CD4-positive, alpha-beta T cell (primary cell): ENCODE results near the gene ARID1B. TPM values are rescaled to one million over a fixed set of nuclear protein-coding genes. Genes with fewer than 3 reads are reported as not detected.

Experiments used
- ATAC-seq: fragments of 200-7000 bp; cut with Tn5 transposase; one replicate; pipeline ENCODE4 v1.10.0; 2022; ENCODE audit warnings: mild to moderate bottlenecking; ENCODE audit not compliant: poor library complexity
- CTCF ChIA-PET: fragments of 350-600 bp; sonication (Branson Sonifier 250); formaldehyde crosslinking; loops from one replicate; lab custom pipeline; 2021; ENCODE audit warnings: antibody characterized with exemption, inconsistent platforms; lab: Charles Lee
- POLR2A ChIA-PET: fragments of 350-600 bp; sonication (Branson Sonifier 250); formaldehyde crosslinking; loops from one replicate; lab custom pipeline; 2021; ENCODE audit warnings: antibody characterized with exemption, inconsistent platforms; lab: Charles Lee
- DNase-seq, 14 experiments: peaks; one replicate each; pipeline ENCODE4 v3.0.0-alpha.2; 2013 to 2020; ENCODE audit warnings: mixed read lengths in 2 of 14
- H3K27ac ChIP-seq, 2 donors: one replicate each; pipeline versions ENCODE4 v1.5.1 to v1.7.0; 2013; ENCODE audit warnings: low read length in 2 of 2, low read depth in 1 of 2, mild to moderate bottlenecking in 1 of 2
- H3K27me3 ChIP-seq, 2 experiments: 1 replicate in 1 of 2; 2 replicates in 1 of 2; pipeline versions ENCODE4 v1.6.1 to v1.7.0; 2013; ENCODE audit warnings: low read length in 2 of 2, control low read depth in 1 of 2, mild to moderate bottlenecking in 1 of 2, moderate library complexity in 1 of 2; ENCODE audit not compliant: insufficient read depth in 2 of 2, control insufficient read depth in 1 of 2
- H3K36me3 ChIP-seq: one replicate; pipeline ENCODE4 v1.6.1; 2013; ENCODE audit warnings: low read length, control low read depth; ENCODE audit not compliant: insufficient read depth
- H3K4me1 ChIP-seq: one replicate; pipeline ENCODE4 v1.6.1; 2013; ENCODE audit warnings: low read length, control low read depth; ENCODE audit not compliant: insufficient read depth
- H3K4me3 ChIP-seq: one replicate; pipeline ENCODE4 v1.5.1; 2013; ENCODE audit warnings: mild to moderate bottlenecking, low read length, moderate library complexity
- H3K9me3 ChIP-seq, 2 experiments: 1 replicate in 1 of 2; 2 replicates in 1 of 2; pipeline versions ENCODE4 v1.6.1 to v1.7.0; 2013; ENCODE audit warnings: low read length in 2 of 2, mild to moderate bottlenecking in 2 of 2, control low read depth in 1 of 2, moderate library complexity in 1 of 2; ENCODE audit not compliant: control insufficient read depth in 1 of 2, insufficient read depth in 1 of 2
- H3K27ac Mint-ChIP-seq: one replicate; pipeline ENCODE4 v1.8.0; 2020; ENCODE audit warnings: mixed read lengths
- H3K27me3 Mint-ChIP-seq: one replicate; pipeline ENCODE4 v1.8.0; 2021; ENCODE audit warnings: mixed read lengths
- H3K36me3 Mint-ChIP-seq: one replicate; pipeline ENCODE4 v1.8.0; 2021; ENCODE audit warnings: low read depth, mixed read lengths
- H3K4me1 Mint-ChIP-seq: one replicate; pipeline ENCODE4 v1.8.0; 2021; ENCODE audit warnings: low read depth, mixed read lengths
- H3K4me3 Mint-ChIP-seq: one replicate; pipeline ENCODE4 v1.8.0; 2020; ENCODE audit warnings: mild to moderate bottlenecking, mixed read lengths
- H3K9me3 Mint-ChIP-seq: one replicate; pipeline ENCODE4 v1.8.0; 2020; ENCODE audit warnings: mixed read lengths
- CTCF ChIP-seq: fragments of 200-600 bp; IDR thresholded peaks from one replicate; pipeline ENCODE4 v1.8.0; 2022; ENCODE audit warnings: antibody characterized with exemption, mild to moderate bottlenecking
- intact Hi-C, 2 experiments: fragments of 100-400 bp; cut with DNase I in 1 of 2; cut with micrococcal nuclease in 1 of 2; formaldehyde crosslinking; loops; one replicate each; pipeline versions ENCODE4 v1.15.1 to v1.9.0; 2023 to 2025; cut with DNase I, micrococcal nuclease
- total RNA-seq, 174 experiments: library from RNA in 2 of 174; stranded (reverse) in 2 of 174; gene quantifications; one replicate each; pipeline ENCODE4 v1.2.3 and lab custom pipeline; 2021 to 2026

The ARID1B gene
- total RNA-seq, 2 experiments from 2014 or later: 120 to 125 TPM

DNA sequence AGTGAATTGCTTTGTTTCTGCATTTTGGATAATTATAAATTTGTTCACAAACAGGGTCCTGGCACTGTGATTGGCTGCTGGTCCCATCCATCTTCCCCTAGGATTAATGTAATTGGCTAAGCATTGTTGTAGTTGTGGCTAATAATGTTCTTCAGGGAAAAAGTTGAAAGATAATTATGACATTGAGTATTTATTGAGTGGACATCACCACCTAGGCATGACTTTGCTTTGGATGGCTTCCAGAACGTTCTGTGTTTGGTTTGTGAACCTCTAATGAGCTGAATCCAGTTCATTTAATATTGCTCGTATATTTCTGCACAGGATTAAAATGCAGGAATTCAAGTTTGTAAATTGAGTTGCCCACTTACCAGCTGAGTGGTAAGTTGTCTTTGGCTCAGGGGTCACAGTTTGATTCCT lies 55.1 kb downstream of the ARID1B start:
- POLR2A ChIA-PET: no interaction called here

DNA sequence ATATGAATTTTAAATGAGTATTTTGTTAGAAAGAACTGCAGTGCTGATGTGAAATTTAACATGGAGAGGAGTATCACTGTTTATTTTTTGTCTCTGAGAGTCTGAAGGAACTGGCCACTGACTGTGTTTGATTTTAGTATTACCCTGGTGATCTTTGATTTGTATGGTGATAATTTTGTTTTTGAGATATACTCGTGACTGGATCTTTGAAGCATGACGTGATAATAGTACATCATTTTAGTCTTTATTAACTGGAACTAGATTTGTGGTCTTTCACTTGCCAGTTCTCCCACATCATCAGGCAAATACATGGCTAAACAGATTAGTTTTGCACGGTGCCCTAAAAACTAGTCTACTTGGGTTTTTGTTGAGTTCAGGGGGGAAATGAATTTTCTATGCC lies 55.5 kb downstream of the ARID1B start:
- no peak overlapping the region for H3K27ac Mint-ChIP-seq
- Histone ChIP-seq H3K9me3 (no peaks in the 10 kb centered on the region), H3K4me3 (no peak overlapping the region), H3K4me1 (peaks cover 11% of the 10 kb centered on the region), H3K36me3 (peaks cover 17% of the 10 kb centered on the region), H3K27ac (no peak overlapping the region), H3K27me3 (no peaks in the 10 kb centered on the region)
- DNase-seq (no peak), ATAC-seq (no peak)
- no peaks in the 10 kb centered on the region for H3K27me3 Mint-ChIP-seq
- H3K4me3 Mint-ChIP-seq: no peak overlapping the region
- CTCF ChIA-PET: no interaction called here
- peaks cover 74% of the 10 kb centered on the region for H3K4me1 Mint-ChIP-seq
- H3K9me3 Mint-ChIP-seq: no peaks in the 10 kb centered on the region
- intact Hi-C loops: no loop called here
- POLR2A ChIA-PET: no interaction called here
- peaks cover 53% of the 10 kb centered on the region for H3K36me3 Mint-ChIP-seq
- TF ChIP-seq CTCF: no peak

More for the DNA sequence above, 55.1 kb downstream of the ARID1B start:
- no peak for TF ChIP-seq CTCF
- Mint-ChIP-seq H3K27me3 (no peaks in the 10 kb centered on the region), H3K4me3 (no peak overlapping the region), H3K9me3 (no peaks in the 10 kb centered on the region), H3K36me3 (peaks cover 55% of the 10 kb centered on the region), H3K27ac (no peak overlapping the region), H3K4me1 (peaks cover 72% of the 10 kb centered on the region)
- H3K27ac ChIP-seq: no peak overlapping the region
- H3K4me3 ChIP-seq: no peak overlapping the region
- DNase-seq (no peak), ATAC-seq (no peak)
- H3K36me3 ChIP-seq: peaks cover 17% of the 10 kb centered on the region
- H3K4me1 ChIP-seq: peaks cover 14% of the 10 kb centered on the region
- CTCF ChIA-PET: no interaction called here
- H3K9me3 ChIP-seq: no peaks in the 10 kb centered on the region
- H3K27me3 ChIP-seq: no peaks in the 10 kb centered on the region
- intact Hi-C loops: no loop called here

DNA sequence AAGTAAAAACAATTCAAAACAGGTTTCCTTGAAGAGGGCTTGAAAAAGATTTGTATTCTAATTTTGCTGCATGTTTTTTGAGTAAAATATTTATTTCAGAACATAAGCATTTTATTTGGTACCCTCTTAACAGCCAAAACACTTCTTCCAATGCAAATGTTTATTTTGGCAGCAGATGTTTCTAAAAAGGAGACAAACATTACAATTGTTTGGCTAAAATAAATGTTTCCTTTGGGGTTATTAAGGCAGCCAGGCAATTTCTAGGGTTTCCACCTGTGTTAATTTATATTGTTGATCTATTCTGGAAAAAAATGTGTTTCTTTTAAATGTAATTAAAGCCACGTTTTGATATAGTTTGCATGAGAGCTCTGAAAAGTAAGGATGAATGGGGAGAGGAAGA lies 56.6 kb downstream of the ARID1B start:
- Mint-ChIP-seq H3K4me1 (peaks cover 71% of the 10 kb centered on the region), H3K27ac (no peak overlapping the region), H3K9me3 (no peaks in the 10 kb centered on the region), H3K36me3 (peaks cover 49% of the 10 kb centered on the region), H3K4me3 (no peak overlapping the region), H3K27me3 (no peaks in the 10 kb centered on the region)
- ChIA-PET POLR2A (interaction anchor here (0.7 kb wide), 1 partner anchor 381 kb away, joined by 3 read pairs; no protein-coding TSS in a partner anchor), CTCF (no interaction called here)
- intact Hi-C loops: no loop called here
- Histone ChIP-seq H3K27me3 (no peaks in the 10 kb centered on the region), H3K27ac (no peak overlapping the region), H3K4me3 (no peak overlapping the region), H3K9me3 (no peaks in the 10 kb centered on the region), H3K4me1 (peaks cover 14% of the 10 kb centered on the region), H3K36me3 (peaks cover 17% of the 10 kb centered on the region)
- no peak for TF ChIP-seq CTCF
- DNase-seq: no peak
- ATAC-seq: no peak
